Measurements from ENCODE around the gene SLC25A51.

DNA sequence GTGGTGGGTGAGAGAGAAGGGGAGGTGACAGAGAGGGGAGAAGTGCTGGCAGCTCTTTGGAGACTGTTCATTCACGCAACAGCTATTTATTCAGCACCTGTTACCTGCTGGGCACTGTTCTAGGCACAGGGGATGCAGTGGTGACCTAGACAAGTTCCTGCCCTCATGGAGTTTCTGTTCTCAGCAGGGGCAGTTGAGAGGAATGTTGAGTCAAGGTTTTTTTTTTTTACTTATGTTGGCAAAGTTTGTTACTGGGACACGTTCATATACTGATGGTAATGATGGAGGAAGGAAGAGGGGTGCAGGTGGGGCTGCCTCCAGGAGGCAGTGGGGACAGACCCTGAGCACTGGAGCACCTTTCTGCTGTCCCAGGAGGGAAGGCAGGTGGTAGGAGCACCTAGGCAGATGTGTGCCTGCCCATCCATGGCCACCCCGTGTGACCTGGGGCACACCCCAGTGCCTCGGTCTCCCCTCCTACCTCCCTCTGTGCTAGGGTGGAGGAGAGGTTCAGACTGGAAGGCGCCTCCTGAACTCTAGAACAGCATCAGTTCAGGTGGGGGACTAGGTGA, 49.4 kb upstream of the SLC25A51 start:
- no peak for TF ChIP-seq POLR2AphosphoS5 (IDR thresholded peaks at IDR 0.05; ENCODE audit: low read depth, low read length)
- TF ChIP-seq, protein P1, sequence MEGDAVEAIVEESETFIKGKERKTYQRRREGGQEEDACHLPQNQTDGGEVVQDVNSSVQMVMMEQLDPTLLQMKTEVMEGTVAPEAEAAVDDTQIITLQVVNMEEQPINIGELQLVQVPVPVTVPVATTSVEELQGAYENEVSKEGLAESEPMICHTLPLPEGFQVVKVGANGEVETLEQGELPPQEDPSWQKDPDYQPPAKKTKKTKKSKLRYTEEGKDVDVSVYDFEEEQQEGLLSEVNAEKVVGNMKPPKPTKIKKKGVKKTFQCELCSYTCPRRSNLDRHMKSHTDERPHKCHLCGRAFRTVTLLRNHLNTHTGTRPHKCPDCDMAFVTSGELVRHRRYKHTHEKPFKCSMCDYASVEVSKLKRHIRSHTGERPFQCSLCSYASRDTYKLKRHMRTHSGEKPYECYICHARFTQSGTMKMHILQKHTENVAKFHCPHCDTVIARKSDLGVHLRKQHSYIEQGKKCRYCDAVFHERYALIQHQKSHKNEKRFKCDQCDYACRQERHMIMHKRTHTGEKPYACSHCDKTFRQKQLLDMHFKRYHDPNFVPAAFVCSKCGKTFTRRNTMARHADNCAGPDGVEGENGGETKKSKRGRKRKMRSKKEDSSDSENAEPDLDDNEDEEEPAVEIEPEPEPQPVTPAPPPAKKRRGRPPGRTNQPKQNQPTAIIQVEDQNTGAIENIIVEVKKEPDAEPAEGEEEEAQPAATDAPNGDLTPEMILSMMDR (IDR thresholded peaks at IDR 0.05): no peak
- no peak for TF ChIP-seq REST (IDR thresholded peaks at IDR 0.05; ENCODE audit: insufficient read depth in 1 of 2, low read depth in 2 of 2, low read length in 1 of 2)
